HCT116 (cell line): ENCODE measurements around the gene CCDC81. TPM values are rescaled to one million over a fixed set of nuclear protein-coding genes. Genes with fewer than 3 reads are reported as not detected.

Experiments used
- ATAC-seq: fragments of 200-7000 bp; cut with Tn5 transposase; 2 replicates; pipeline ENCODE4 v1.9.1; 2020; ENCODE audit warnings: mild to moderate bottlenecking, moderate library complexity
- BruUV-seq: library from RNA; stranded (reverse); fragments of 400-500 nt; replicated peaks from 2 replicates; lab custom pipeline; 2021; lab: Mats Ljungman, UMichigan
- CTCF ChIA-PET: fragments of 300-600 bp; sonication (Branson Sonifier 250); formaldehyde crosslinking; loops from one replicate; lab custom pipeline; 2021; ENCODE audit warnings: antibody characterized with exemption; lab: Charles Lee
- POLR2A ChIA-PET: fragments of 300-600, 350-600 bp; sonication (Branson Sonifier 250); formaldehyde crosslinking; loops from one replicate; lab custom pipeline; 2021; ENCODE audit warnings: antibody characterized with exemption; lab: Charles Lee
- RAD21 ChIA-PET, 2 experiments: fragments of 300-600 bp; sonication (Branson Sonifier 250); formaldehyde crosslinking; loops; one replicate each; lab custom pipeline; 2023; ENCODE audit warnings: low total read pairs in 2 of 2; ENCODE audit not compliant: uncharacterized antibody in 2 of 2, unreplicated experiment in 2 of 2, low non-redundant PET in 1 of 2; lab: Charles Lee
- DNase-seq: peaks from one replicate; pipeline ENCODE4 v3.0.0-alpha.2; 2010; ENCODE audit warnings: low read depth, low spot score
- H2AFZ ChIP-seq: fragments of 200-600 bp; shearing (Covaris generic), sonication (generic); 2 replicates; pipeline ENCODE4 v1.6.1; 2017; ENCODE audit warnings: low read depth, mixed run types, mixed read lengths, antibody characterized with exemption, low read length; ENCODE audit not compliant: poor library complexity, severe bottlenecking
- H3K27ac ChIP-seq: 2 replicates; pipeline ENCODE4 v1.5.1; 2012; ENCODE audit warnings: low read depth, low read length
- H3K27me3 ChIP-seq: fragments of 200-600 bp; sonication (generic); 2 replicates; pipeline ENCODE4 v1.6.1; 2016; ENCODE audit warnings: mixed run types, low read length, mixed read lengths; ENCODE audit not compliant: insufficient read depth
- H3K36me3 ChIP-seq, 2 experiments: fragments of 200-500 bp in 1 of 2; fragments of 200-600 bp in 1 of 2; sonication (Bioruptor generic) in 1 of 2; sonication (generic) in 1 of 2; 2 replicates each; pipeline versions ENCODE4 v1.5.1 to v1.6.1; 2014 to 2016; ENCODE audit warnings: low read length in 2 of 2, inconsistent platforms in 1 of 2, mixed read lengths in 1 of 2, mixed run types in 1 of 2; ENCODE audit not compliant: insufficient read depth in 2 of 2, control insufficient read depth in 1 of 2
- H3K4me1 ChIP-seq, 2 experiments: fragments of 200-600 bp in 1 of 2; sonication (generic) in 1 of 2; 2 replicates each; pipeline versions ENCODE4 v1.5.1 to v1.6.1; 2012 to 2017; ENCODE audit warnings: low read length in 2 of 2, inconsistent platforms in 1 of 2, mild to moderate bottlenecking in 1 of 2, mixed read lengths in 1 of 2, mixed run types in 1 of 2, moderate library complexity in 1 of 2; ENCODE audit not compliant: insufficient read depth in 2 of 2, control insufficient read depth in 1 of 2
- H3K4me2 ChIP-seq: fragments of 200-600 bp; sonication (generic); 2 replicates; pipeline ENCODE4 v1.6.1; 2017; ENCODE audit warnings: mixed run types, low read length, mixed read lengths
- H3K4me3 ChIP-seq, 2 experiments: fragments of 200-600 bp in 1 of 2; sonication (generic) in 1 of 2; replicated peaks in 1 of 2; 2 replicates each; pipeline ENCODE4 v1.5.1; 2011 to 2016; ENCODE audit warnings: low read length in 2 of 2, control low read depth in 1 of 2, low read depth in 1 of 2, mild to moderate bottlenecking in 1 of 2, mixed read lengths in 1 of 2, mixed run types in 1 of 2
- H3K79me2 ChIP-seq: fragments of 200-600 bp; sonication (generic); 2 replicates; pipeline ENCODE4 v1.6.1; 2017; ENCODE audit warnings: mild to moderate bottlenecking, mixed run types, low read length, moderate library complexity, mixed read lengths; ENCODE audit not compliant: insufficient read depth
- H3K9ac ChIP-seq: fragments of 200-600 bp; sonication (generic); 2 replicates; pipeline ENCODE4 v1.6.1; 2016; ENCODE audit warnings: low read length, mixed read lengths
- H3K9me2 ChIP-seq: fragments of 200-600 bp; sonication (generic), shearing (Covaris generic); 2 replicates; pipeline ENCODE4 v1.6.1; 2017; ENCODE audit warnings: mixed run types, mild to moderate bottlenecking, moderate library complexity; ENCODE audit not compliant: insufficient read depth
- H3K9me3 ChIP-seq, 2 experiments: fragments of 200-500 bp in 1 of 2; fragments of 200-600 bp in 1 of 2; sonication (Bioruptor generic) in 1 of 2; sonication (generic) in 1 of 2; 2 replicates each; pipeline ENCODE4 v1.6.1; 2014 to 2017; ENCODE audit warnings: low read length in 2 of 2, mixed read lengths in 2 of 2, inconsistent platforms in 1 of 2, low read depth in 1 of 2, mild to moderate bottlenecking in 1 of 2, mixed run types in 1 of 2, moderate library complexity in 1 of 2; ENCODE audit not compliant: control insufficient read depth in 1 of 2, insufficient read depth in 1 of 2
- H4K20me1 ChIP-seq: fragments of 200-600 bp; sonication (generic), shearing (Covaris generic); 2 replicates; pipeline ENCODE4 v1.6.1; 2017; ENCODE audit warnings: mixed run types, mild to moderate bottlenecking, moderate library complexity; ENCODE audit not compliant: insufficient read depth
- CBX3 ChIP-seq: IDR thresholded peaks from 2 replicates; pipeline ENCODE4 v1.6.1; 2012; ENCODE audit warnings: low read depth
- CTCF ChIP-seq, 3 experiments: fragments of 200-600 bp in 1 of 3; sonication (generic) in 1 of 3; IDR thresholded peaks in 2 of 3; conservative IDR thresholded peaks in 1 of 3; 2 replicates each; pipeline ENCODE4 v1.5.1; 2012 to 2017; ENCODE audit warnings: low read depth in 2 of 3, low read length in 2 of 3, antibody characterized with exemption in 1 of 3, borderline replicate concordance in 1 of 3, control low read depth in 1 of 3, mild to moderate bottlenecking in 1 of 3, mixed read lengths in 1 of 3, mixed run types in 1 of 3, moderate library complexity in 1 of 3; ENCODE audit not compliant: insufficient read depth in 1 of 3
- ELF1 ChIP-seq: IDR thresholded peaks from 2 replicates; pipeline ENCODE4 v1.6.1; 2012; ENCODE audit warnings: low read depth, borderline replicate concordance
- MAX ChIP-seq: IDR thresholded peaks from 2 replicates; pipeline ENCODE4 v1.6.1; 2012
- POLR2A ChIP-seq: IDR thresholded peaks from 2 replicates; pipeline ENCODE4 v1.7.0; 2011; ENCODE audit warnings: borderline replicate concordance; ENCODE audit not compliant: insufficient read depth, insufficient read length; ENCODE audit errors: extremely low read depth
- POLR2AphosphoS5 ChIP-seq: IDR thresholded peaks from 2 replicates; pipeline ENCODE4 v1.6.1; 2011; ENCODE audit warnings: mild to moderate bottlenecking, low read depth, low read length, moderate library complexity
- RAD21 ChIP-seq: IDR thresholded peaks from 2 replicates; pipeline ENCODE4 v1.6.1; 2012; ENCODE audit warnings: low read depth, mild to moderate bottlenecking
- SP1 ChIP-seq: IDR thresholded peaks from 2 replicates; pipeline ENCODE4 v1.6.1; 2012; ENCODE audit warnings: low read depth
- SRF ChIP-seq: IDR thresholded peaks from 2 replicates; pipeline ENCODE4 v1.6.1; 2012; ENCODE audit warnings: low read depth
- YY1 ChIP-seq: IDR thresholded peaks from 2 replicates; pipeline ENCODE4 v1.6.1; 2011; ENCODE audit warnings: low read length, low read depth, moderate library complexity, mild to moderate bottlenecking; ENCODE audit not compliant: insufficient replicate concordance; ENCODE audit errors: extremely low read depth
- ZNF274 ChIP-seq: fragments of 200-500 bp; sonication (Bioruptor generic); IDR thresholded peaks from 2 replicates; pipeline ENCODE4 v1.6.1; 2014; ENCODE audit warnings: mild to moderate bottlenecking, low read depth, low read length, inconsistent platforms
- intact Hi-C: fragments of 100-400 bp; cut with micrococcal nuclease; formaldehyde crosslinking; loops from 2 replicates; pipeline ENCODE4 v1.10.0; 2022
- total RNA-seq: library from RNA; stranded (reverse); gene quantifications from one replicate; pipeline ENCODE4 v1.2.1, GENCODE V29; 2021; ENCODE audit not compliant: unreplicated experiment
- TF ChIP-seq, protein P1 (sequence below): IDR thresholded peaks from 2 replicates; pipeline ENCODE4 v1.6.1; 2011; ENCODE audit warnings: mild to moderate bottlenecking, low read length, moderate library complexity; ENCODE audit not compliant: insufficient replicate concordance; ENCODE audit errors: extremely low read depth

The CCDC81 gene
- total RNA-seq, 1 experiment from 2014 or later, result 0.69 TPM

- Histone ChIP-seq H2AFZ (no peak overlapping the region), H3K4me1 (peaks cover 9 to 17% of the 10 kb centered on the region in 2 experiments), H3K9me2 (no peaks in the 10 kb centered on the region), H3K27me3 (no peaks in the 10 kb centered on the region), H3K36me3 (no peaks in the 10 kb centered on the region), H3K4me2 (no peak overlapping the region), H3K9ac (no peak overlapping the region), H3K79me2 (no peaks in the 10 kb centered on the region), H3K27ac (no peak overlapping the region), H3K9me3 (no peaks in the 10 kb centered on the region), H3K4me3 (no peak overlapping the region), H4K20me1 (no peaks in the 10 kb centered on the region)
- TF ChIP-seq ELF1, result no peak
- TF ChIP-seq SRF, result no peak
- no peak for TF ChIP-seq CBX3
- no peak for TF ChIP-seq YY1
- no peak for TF ChIP-seq ZNF274
- TF ChIP-seq POLR2AphosphoS5, result no peak
- TF ChIP-seq POLR2A, result no peak
- no peak for TF ChIP-seq MAX
- TF ChIP-seq RAD21, result no peak
- no peak for TF ChIP-seq SP1
- TF ChIP-seq CTCF (IDR thresholded peaks at IDR 0.05 in 2 of 3, conservative IDR thresholded peaks at IDR 0.05 in 1 of 3; ENCODE audit: borderline replicate concordance in 1 of 3, insufficient read depth in 1 of 3, low read depth in 2 of 3, low read length in 2 of 3), result no peak
- TF ChIP-seq, protein P1, sequence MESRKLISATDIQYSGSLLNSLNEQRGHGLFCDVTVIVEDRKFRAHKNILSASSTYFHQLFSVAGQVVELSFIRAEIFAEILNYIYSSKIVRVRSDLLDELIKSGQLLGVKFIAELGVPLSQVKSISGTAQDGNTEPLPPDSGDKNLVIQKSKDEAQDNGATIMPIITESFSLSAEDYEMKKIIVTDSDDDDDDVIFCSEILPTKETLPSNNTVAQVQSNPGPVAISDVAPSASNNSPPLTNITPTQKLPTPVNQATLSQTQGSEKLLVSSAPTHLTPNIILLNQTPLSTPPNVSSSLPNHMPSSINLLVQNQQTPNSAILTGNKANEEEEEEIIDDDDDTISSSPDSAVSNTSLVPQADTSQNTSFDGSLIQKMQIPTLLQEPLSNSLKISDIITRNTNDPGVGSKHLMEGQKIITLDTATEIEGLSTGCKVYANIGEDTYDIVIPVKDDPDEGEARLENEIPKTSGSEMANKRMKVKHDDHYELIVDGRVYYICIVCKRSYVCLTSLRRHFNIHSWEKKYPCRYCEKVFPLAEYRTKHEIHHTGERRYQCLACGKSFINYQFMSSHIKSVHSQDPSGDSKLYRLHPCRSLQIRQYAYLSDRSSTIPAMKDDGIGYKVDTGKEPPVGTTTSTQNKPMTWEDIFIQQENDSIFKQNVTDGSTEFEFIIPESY, result no peak
- ChIA-PET POLR2A (no interaction called here), CTCF (no interaction called here), RAD21 (no interaction called here)
- ATAC-seq (no peak), DNase-seq (no peak)
- BruUV-seq, result no TSS peak
- intact Hi-C loops, result no loop called here
These were observed 68.7 kb downstream of the CCDC81 start for GRCh38 chr11:86443415-86443814.
